ENCODE measurements around the gene LIMS4.
"Not testable (repeated sequence)": the region's sequence is repeated elsewhere in the genome, so short reads cannot be mapped to it uniquely, and the experiment has no call there.

DNA sequence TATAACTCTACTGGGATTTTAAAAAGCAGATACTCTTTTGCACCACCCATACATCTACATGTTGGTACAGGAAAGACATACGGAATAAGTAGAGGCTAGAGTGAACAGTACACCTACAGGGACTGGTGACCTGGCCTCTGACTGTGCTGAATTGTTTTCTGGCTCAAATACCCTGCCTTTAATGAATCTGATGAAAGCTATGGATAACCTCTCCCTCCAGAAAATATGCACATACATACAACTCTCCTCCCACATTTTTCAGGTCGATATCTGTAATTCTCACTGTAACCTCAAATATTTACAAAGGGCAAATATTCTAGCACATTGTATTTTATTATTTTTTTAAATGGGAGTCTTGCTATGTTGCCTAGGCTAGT lies 15.4 kb downstream of the LIMS4 start:
- not testable (repeated sequence) for TF ChIP-seq CTCF, EP300, POLR2AphosphoS5, POLR2A (IDR thresholded peaks at IDR 0.05)

Data from upper lobe of left lung (tissue), 4 donors.